ENCODE measurements around the gene PRKG1. TPM values are rescaled to one million over a fixed set of nuclear protein-coding genes. Genes with fewer than 3 reads are reported as not detected.

PRKG1 gene
- total RNA-seq, 2 experiments from 2014 or later = not detected

GRCh38 chr10:51342381-51342780, 268.1 kb downstream of the PRKG1 start:
- Mint-ChIP-seq H3K36me3 (no peaks in the 10 kb centered on the region), H3K27me3 (no peaks in the 10 kb centered on the region), H3K4me1 (peaks cover 3% of the 10 kb centered on the region), H3K27ac (no peak overlapping the region), H3K4me3 (no peak overlapping the region), H3K9me3 (ENCODE audit: low read depth) (peaks cover 3% of the 10 kb centered on the region)
- DNase-seq (no peak), ATAC-seq (no peak)
- CTCF ChIA-PET = no interaction called here

GRCh38 chr10:51343391-51343790, 269.1 kb downstream of the PRKG1 start:
- H3K4me1 Mint-ChIP-seq = peaks cover 3% of the 10 kb centered on the region
- H3K4me3 Mint-ChIP-seq = no peak overlapping the region
- ATAC-seq = no peak
- H3K27me3 Mint-ChIP-seq = no peaks in the 10 kb centered on the region
- DNase-seq = no peak
- H3K27ac Mint-ChIP-seq = no peak overlapping the region
- no peaks in the 10 kb centered on the region for H3K36me3 Mint-ChIP-seq
- CTCF ChIA-PET = no interaction called here
- H3K9me3 Mint-ChIP-seq (ENCODE audit: low read depth) = peaks cover 3% of the 10 kb centered on the region

GRCh38 chr10:51344371-51344770, 270.1 kb downstream of the PRKG1 start:
- no peak for DNase-seq
- peaks cover 3% of the 10 kb centered on the region for H3K9me3 Mint-ChIP-seq (ENCODE audit: low read depth)
- no peaks in the 10 kb centered on the region for H3K27me3 Mint-ChIP-seq
- CTCF ChIA-PET = no interaction called here
- no peak overlapping the region for H3K4me3 Mint-ChIP-seq
- ATAC-seq = no peak
- no peaks in the 10 kb centered on the region for H3K36me3 Mint-ChIP-seq
- H3K4me1 Mint-ChIP-seq = peaks cover 3% of the 10 kb centered on the region
- H3K27ac Mint-ChIP-seq = no peak overlapping the region

- CTCF ChIA-PET = no interaction called here
- H3K27me3 Mint-ChIP-seq = no peaks in the 10 kb centered on the region
- ATAC-seq (no peak), DNase-seq (no peak)
- H3K36me3 Mint-ChIP-seq = no peaks in the 10 kb centered on the region
- H3K4me3 Mint-ChIP-seq = no peak overlapping the region
- no peaks in the 10 kb centered on the region for H3K4me1 Mint-ChIP-seq
- peaks cover 3% of the 10 kb centered on the region for H3K9me3 Mint-ChIP-seq (ENCODE audit: low read depth)
- H3K27ac Mint-ChIP-seq = no peak overlapping the region
Measured at GRCh38 chr10:51348622-51349021, 274.3 kb downstream of the PRKG1 start.

DNA sequence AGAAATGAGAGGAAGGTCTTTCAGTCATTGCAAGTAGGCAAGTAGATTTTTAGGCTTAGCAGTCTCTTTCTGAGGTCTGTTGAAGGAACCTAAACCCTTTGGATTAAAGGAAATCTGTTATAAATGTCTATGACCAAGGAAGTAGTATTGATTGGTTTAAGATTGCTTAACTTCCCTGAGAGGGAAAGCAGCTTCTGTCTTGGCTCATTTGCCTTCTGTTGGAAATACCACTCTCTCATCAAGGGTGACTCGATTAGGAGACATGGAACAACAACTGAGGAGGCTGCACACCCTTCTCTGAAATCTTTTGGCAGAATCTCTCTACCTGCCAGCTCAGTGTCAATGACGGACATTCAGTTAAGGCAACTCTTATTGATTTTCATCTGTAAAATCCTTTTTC, 282.9 kb downstream of the PRKG1 start:
- H3K27ac Mint-ChIP-seq = no peak overlapping the region
- CTCF ChIA-PET = no interaction called here
- no peaks in the 10 kb centered on the region for H3K36me3 Mint-ChIP-seq
- ATAC-seq (no peak), DNase-seq (no peak)
- H3K4me3 Mint-ChIP-seq = no peak overlapping the region
- no peaks in the 10 kb centered on the region for H3K9me3 Mint-ChIP-seq (ENCODE audit: low read depth)
- H3K27me3 Mint-ChIP-seq = no peaks in the 10 kb centered on the region
- H3K4me1 Mint-ChIP-seq = no peaks in the 10 kb centered on the region

- no peak for DNase-seq
- Mint-ChIP-seq H3K4me1 (no peaks in the 10 kb centered on the region), H3K9me3 (ENCODE audit: low read depth) (no peaks in the 10 kb centered on the region), H3K27ac (no peak overlapping the region), H3K27me3 (no peaks in the 10 kb centered on the region), H3K4me3 (no peak overlapping the region), H3K36me3 (no peaks in the 10 kb centered on the region)
- ATAC-seq = no peak
- CTCF ChIA-PET = interaction anchor here (0.6 kb wide), 2 partner anchors 421 to 506 kb away, joined by 3 read pairs; no protein-coding TSS in a partner anchor
Measured at GRCh38 chr10:51358227-51358626, 283.9 kb downstream of the PRKG1 start.

DNA sequence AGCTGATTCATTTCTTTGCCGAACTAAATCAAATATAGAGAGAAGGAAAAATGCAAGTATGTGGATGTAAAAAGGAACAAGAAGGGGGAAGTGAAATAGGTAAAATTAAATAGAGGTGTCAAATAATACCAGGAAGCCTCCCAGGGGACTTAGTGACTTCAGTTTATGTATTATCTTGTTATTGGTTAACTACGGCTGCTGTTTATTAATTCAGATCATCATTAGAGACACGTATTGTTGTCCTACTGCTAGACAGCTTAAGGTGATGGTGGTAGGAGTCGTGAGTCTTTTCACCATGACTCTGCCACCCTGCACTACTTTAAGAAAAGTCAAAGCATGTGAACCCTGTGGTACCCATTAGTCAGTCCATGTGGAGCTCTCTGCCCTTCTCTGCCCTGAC, 289.1 kb downstream of the PRKG1 start:
- Mint-ChIP-seq H3K4me1 (no peaks in the 10 kb centered on the region), H3K4me3 (no peak overlapping the region), H3K27me3 (peaks cover 2% of the 10 kb centered on the region), H3K9me3 (ENCODE audit: low read depth) (no peaks in the 10 kb centered on the region), H3K27ac (no peak overlapping the region), H3K36me3 (no peaks in the 10 kb centered on the region)
- DNase-seq (no peak), ATAC-seq (no peak)
- CTCF ChIA-PET = no interaction called here

DNA sequence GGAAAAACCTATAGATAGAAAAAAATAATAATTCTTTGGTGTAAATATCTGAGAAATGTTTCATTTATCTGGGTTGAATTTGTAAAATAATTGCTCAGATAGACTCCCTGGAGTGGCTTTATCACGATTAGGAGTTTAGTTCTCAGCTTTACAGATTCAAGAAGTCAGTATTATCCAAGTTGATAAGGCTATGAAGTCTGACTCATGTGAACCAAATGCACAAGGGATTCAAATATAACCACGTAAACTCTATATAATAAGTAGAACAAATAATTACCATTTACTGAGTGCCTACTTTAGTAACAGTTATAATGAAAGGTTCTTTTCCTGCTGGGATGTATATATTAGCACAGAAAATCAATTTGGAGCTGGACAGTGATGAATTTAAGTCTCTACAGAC, 290.4 kb downstream of the PRKG1 start:
- Mint-ChIP-seq H3K4me3 (no peak overlapping the region), H3K4me1 (no peaks in the 10 kb centered on the region), H3K27ac (no peak overlapping the region), H3K9me3 (ENCODE audit: low read depth) (no peaks in the 10 kb centered on the region), H3K27me3 (peaks cover 2% of the 10 kb centered on the region), H3K36me3 (no peaks in the 10 kb centered on the region)
- DNase-seq = no peak
- CTCF ChIA-PET = no interaction called here
- ATAC-seq = no peak

DNA sequence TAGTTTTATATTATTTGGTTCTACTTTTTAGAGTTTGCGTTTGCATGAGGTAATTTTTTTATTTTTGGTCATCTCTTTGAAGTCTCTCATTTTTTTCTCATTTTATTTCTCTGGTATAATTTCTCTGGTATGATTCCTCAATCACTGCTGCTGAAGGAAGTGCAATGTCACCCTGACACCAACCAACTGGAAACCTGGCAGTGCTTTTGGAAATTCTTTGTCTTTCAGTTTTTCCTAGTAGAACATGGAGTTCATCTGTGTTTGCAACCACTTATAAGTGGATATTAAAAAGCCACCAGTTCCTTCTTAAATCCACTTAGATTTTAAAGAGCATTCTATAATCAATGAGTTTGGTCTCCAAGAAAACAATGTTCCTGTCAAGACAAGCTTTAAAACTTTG, 291.8 kb downstream of the PRKG1 start:
- CTCF ChIA-PET = no interaction called here
- no peaks in the 10 kb centered on the region for H3K36me3 Mint-ChIP-seq
- H3K9me3 Mint-ChIP-seq (ENCODE audit: low read depth) = no peaks in the 10 kb centered on the region
- no peaks in the 10 kb centered on the region for H3K4me1 Mint-ChIP-seq
- DNase-seq = no peak
- no peak overlapping the region for H3K27ac Mint-ChIP-seq
- H3K4me3 Mint-ChIP-seq = no peak overlapping the region
- ATAC-seq = no peak
- H3K27me3 Mint-ChIP-seq = peaks cover 2% of the 10 kb centered on the region

DNA sequence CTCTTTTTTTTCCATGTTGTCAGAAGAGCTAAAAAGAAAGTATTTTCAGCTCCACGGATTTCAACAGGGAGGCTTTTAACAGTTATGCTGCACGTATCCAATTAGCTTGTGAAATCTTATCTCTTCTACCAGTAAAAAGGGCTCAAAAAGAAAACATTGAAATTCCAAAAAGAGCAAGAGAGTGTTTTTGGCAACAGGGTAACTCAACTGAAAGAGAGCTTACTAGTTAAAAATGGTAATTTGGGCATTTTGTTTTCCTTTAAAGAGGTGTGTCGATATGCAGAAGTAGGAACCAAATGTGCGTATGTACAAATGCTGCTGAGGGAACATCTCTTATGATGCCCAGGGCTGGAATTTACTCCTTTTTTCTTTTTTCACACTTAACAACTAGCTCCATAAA, 292.8 kb downstream of the PRKG1 start:
- CTCF ChIA-PET = interaction anchor here (1.3 kb wide), 1 partner anchor 11 kb away, joined by 3 read pairs; no protein-coding TSS in a partner anchor
- ATAC-seq = no peak
- Mint-ChIP-seq H3K36me3 (no peaks in the 10 kb centered on the region), H3K4me1 (no peaks in the 10 kb centered on the region), H3K27me3 (peaks cover 2% of the 10 kb centered on the region), H3K9me3 (ENCODE audit: low read depth) (no peaks in the 10 kb centered on the region), H3K27ac (no peak overlapping the region), H3K4me3 (no peak overlapping the region)
- DNase-seq = no peak

DNA sequence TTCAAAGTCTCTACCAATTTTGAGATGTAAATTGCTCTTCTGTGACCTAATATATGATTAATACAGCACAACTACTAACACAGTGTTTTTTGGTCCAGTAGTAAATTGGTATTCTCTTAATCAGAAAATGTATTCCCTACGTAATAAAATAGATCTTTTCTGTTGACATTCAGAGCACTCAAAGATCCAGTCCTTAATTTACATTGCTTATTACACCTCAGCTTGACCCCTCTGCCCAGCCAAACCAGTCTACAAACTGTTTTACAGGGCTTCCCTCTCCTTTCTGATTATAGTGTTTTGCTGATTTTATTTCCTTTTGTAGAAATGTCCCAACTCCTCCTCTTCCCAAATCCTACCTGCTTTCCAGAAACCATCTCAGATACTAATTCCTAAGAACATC, 293.4 kb downstream of the PRKG1 start:
- no peak overlapping the region for H3K27ac Mint-ChIP-seq
- H3K27me3 Mint-ChIP-seq = peaks cover 2% of the 10 kb centered on the region
- H3K9me3 Mint-ChIP-seq (ENCODE audit: low read depth) = no peaks in the 10 kb centered on the region
- H3K4me1 Mint-ChIP-seq = no peaks in the 10 kb centered on the region
- DNase-seq = no peak
- no peak for ATAC-seq
- no peak overlapping the region for H3K4me3 Mint-ChIP-seq
- H3K36me3 Mint-ChIP-seq = no peaks in the 10 kb centered on the region
- CTCF ChIA-PET = interaction anchor here (1.3 to 2.7 kb wide), 2 partner anchors 10 to 21 kb away, joined by 3 to 6 read pairs; no protein-coding TSS in a partner anchor

DNA sequence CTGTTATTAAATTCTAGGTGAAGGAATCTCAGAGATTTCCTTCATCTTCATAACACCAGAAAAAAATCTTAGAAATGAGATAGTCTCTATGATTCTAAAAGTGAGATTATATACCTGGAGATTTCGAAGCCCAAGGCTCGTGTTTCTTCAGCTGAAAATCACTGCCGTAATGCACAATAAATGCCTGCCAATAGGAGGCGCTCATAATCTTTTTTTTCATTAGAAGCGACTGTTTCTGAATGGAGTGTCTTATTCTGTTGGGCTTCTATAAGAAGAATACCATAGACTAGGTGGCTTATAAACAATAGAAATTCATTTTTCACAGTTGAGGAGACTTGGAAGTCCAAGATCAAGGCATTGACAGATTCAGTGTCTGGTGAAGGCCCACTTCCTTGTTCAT, 294.7 kb downstream of the PRKG1 start:
- H3K36me3 Mint-ChIP-seq = no peaks in the 10 kb centered on the region
- H3K27ac Mint-ChIP-seq = no peak overlapping the region
- ATAC-seq = no peak
- H3K4me1 Mint-ChIP-seq = no peaks in the 10 kb centered on the region
- DNase-seq = no peak
- CTCF ChIA-PET = interaction anchor here (2.7 kb wide), 1 partner anchor 20 kb away, joined by 6 read pairs; no protein-coding TSS in a partner anchor
- H3K4me3 Mint-ChIP-seq = no peak overlapping the region
- H3K9me3 Mint-ChIP-seq (ENCODE audit: low read depth) = no peaks in the 10 kb centered on the region
- peaks cover 2% of the 10 kb centered on the region for H3K27me3 Mint-ChIP-seq

DNA sequence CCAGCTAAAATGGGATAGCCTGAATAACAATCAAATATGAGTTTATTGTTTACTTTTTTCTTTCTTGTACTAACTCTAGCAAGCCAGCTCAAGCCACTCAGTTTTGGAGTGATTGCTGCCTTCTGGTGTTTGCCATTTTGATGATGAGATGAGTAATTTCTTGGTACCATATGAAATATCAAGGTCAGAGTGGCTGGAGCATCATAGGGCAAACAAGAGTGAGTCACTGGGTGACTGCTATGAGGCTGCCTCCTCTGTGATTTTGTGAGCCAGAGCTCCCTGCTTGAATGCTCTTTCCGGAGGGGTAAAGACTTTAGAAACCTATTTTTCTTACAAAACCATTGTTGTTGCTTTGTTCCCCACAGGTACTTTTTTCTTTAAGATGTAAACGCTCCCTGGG, 295.6 kb downstream of the PRKG1 start:
- Mint-ChIP-seq H3K27ac (no peak overlapping the region), H3K27me3 (peaks cover 2% of the 10 kb centered on the region), H3K36me3 (no peaks in the 10 kb centered on the region), H3K4me3 (no peak overlapping the region), H3K9me3 (ENCODE audit: low read depth) (no peaks in the 10 kb centered on the region), H3K4me1 (no peaks in the 10 kb centered on the region)
- CTCF ChIA-PET = interaction anchor here (2.7 kb wide), 1 partner anchor 19 kb away, joined by 6 read pairs; no protein-coding TSS in a partner anchor
- ATAC-seq = no peak
- no peak for DNase-seq

DNA sequence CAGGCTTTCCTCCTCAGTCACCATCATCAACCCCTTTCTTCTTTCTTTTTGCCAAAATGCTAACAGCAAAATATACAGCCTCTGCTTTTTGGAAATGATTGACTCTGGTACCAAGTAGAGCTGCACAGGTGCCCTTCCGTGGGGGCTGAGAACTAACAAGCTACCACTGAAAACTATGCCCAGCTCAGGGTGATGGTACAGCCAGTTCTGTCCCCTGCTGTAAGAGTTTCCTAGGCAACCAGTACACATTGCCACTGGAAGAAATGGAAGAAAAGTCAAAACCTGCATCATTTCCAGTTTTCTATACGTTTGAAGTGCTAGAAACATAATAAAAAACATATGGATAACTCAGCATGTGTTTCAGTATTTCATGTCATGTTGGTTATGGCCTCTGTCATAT, 297.5 kb downstream of the PRKG1 start:
- Mint-ChIP-seq H3K27ac (no peak overlapping the region), H3K27me3 (peaks cover 2% of the 10 kb centered on the region), H3K9me3 (ENCODE audit: low read depth) (no peaks in the 10 kb centered on the region), H3K36me3 (no peaks in the 10 kb centered on the region), H3K4me1 (no peaks in the 10 kb centered on the region), H3K4me3 (no peak overlapping the region)
- CTCF ChIA-PET = no interaction called here
- ATAC-seq (no peak), DNase-seq (no peak)

GRCh38 chr10:51375790-51376189, 301.5 kb downstream of the PRKG1 start:
- no peak for ATAC-seq
- Mint-ChIP-seq H3K9me3 (ENCODE audit: low read depth) (no peaks in the 10 kb centered on the region), H3K36me3 (no peaks in the 10 kb centered on the region), H3K4me3 (no peak overlapping the region), H3K27me3 (no peaks in the 10 kb centered on the region), H3K4me1 (no peaks in the 10 kb centered on the region), H3K27ac (no peak overlapping the region)
- CTCF ChIA-PET = no interaction called here
- DNase-seq = no peak

All from activated CD8-positive, alpha-beta memory T cell treated with anti-CD3 and anti-CD28 coated beads, Interleukin-2, amount 10 ng/mL, durations not matched to agents 7 days and 5 days (primary cell).